ENCODE results near the gene RIMBP2.

The RIMBP2 gene

GRCh38 chr12:130655010-130655409, 61.1 kb downstream of the RIMBP2 start:
- DNase-seq (ENCODE audit: low read depth in 1 of 2, low spot score in 1 of 2) = no peak
- TF ChIP-seq SPI1 (IDR thresholded peaks at IDR 0.05; ENCODE audit: borderline replicate concordance, low read depth) (no peak), POLR2AphosphoS5 (IDR thresholded peaks at IDR 0.05; ENCODE audit: low read depth) (no peak), CTCF (IDR thresholded peaks at IDR 0.05; ENCODE audit: insufficient read depth, low read length) (no peak), GABPA (IDR thresholded peaks at IDR 0.05; ENCODE audit: low read depth) (no peak)
- TF ChIP-seq, protein P1, sequence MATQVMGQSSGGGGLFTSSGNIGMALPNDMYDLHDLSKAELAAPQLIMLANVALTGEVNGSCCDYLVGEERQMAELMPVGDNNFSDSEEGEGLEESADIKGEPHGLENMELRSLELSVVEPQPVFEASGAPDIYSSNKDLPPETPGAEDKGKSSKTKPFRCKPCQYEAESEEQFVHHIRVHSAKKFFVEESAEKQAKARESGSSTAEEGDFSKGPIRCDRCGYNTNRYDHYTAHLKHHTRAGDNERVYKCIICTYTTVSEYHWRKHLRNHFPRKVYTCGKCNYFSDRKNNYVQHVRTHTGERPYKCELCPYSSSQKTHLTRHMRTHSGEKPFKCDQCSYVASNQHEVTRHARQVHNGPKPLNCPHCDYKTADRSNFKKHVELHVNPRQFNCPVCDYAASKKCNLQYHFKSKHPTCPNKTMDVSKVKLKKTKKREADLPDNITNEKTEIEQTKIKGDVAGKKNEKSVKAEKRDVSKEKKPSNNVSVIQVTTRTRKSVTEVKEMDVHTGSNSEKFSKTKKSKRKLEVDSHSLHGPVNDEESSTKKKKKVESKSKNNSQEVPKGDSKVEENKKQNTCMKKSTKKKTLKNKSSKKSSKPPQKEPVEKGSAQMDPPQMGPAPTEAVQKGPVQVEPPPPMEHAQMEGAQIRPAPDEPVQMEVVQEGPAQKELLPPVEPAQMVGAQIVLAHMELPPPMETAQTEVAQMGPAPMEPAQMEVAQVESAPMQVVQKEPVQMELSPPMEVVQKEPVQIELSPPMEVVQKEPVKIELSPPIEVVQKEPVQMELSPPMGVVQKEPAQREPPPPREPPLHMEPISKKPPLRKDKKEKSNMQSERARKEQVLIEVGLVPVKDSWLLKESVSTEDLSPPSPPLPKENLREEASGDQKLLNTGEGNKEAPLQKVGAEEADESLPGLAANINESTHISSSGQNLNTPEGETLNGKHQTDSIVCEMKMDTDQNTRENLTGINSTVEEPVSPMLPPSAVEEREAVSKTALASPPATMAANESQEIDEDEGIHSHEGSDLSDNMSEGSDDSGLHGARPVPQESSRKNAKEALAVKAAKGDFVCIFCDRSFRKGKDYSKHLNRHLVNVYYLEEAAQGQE (IDR thresholded peaks at IDR 0.05; ENCODE audit: insufficient replicate concordance, low read depth) = no peak

GRCh38 chr12:130651188-130651959, 64.7 kb downstream of the RIMBP2 start:
- H3K4me3 ChIP-seq (replicated peaks; ENCODE audit: insufficient read depth, low read length) = no peak overlapping the region
- no peaks in the 10 kb centered on the region for H3K27me3 ChIP-seq (ENCODE audit: insufficient read depth, poor library complexity, severe bottlenecking)
- no peak overlapping the region for H3K27ac ChIP-seq (replicated peaks)
- DNase-seq (ENCODE audit: low read depth in 1 of 2, low spot score in 1 of 2) = no peak
- TF ChIP-seq SPI1 (IDR thresholded peaks at IDR 0.05; ENCODE audit: borderline replicate concordance, low read depth) (no peak), CTCF (IDR thresholded peaks at IDR 0.05; ENCODE audit: insufficient read depth, low read length) (no peak), POLR2AphosphoS5 (IDR thresholded peaks at IDR 0.05; ENCODE audit: low read depth) (no peak), GABPA (IDR thresholded peaks at IDR 0.05; ENCODE audit: low read depth) (no peak)
- TF ChIP-seq, protein P1 (IDR thresholded peaks at IDR 0.05; ENCODE audit: insufficient replicate concordance, low read depth) = no peak

More at GRCh38 chr12:130655010-130655409, 61.1 kb downstream of the RIMBP2 start:
- Histone ChIP-seq H3K27me3 (ENCODE audit: insufficient read depth, poor library complexity, severe bottlenecking) (no peaks in the 10 kb centered on the region), H3K27ac (replicated peaks) (no peak overlapping the region), H3K4me3 (replicated peaks; ENCODE audit: insufficient read depth, low read length) (no peak overlapping the region)

DNA sequence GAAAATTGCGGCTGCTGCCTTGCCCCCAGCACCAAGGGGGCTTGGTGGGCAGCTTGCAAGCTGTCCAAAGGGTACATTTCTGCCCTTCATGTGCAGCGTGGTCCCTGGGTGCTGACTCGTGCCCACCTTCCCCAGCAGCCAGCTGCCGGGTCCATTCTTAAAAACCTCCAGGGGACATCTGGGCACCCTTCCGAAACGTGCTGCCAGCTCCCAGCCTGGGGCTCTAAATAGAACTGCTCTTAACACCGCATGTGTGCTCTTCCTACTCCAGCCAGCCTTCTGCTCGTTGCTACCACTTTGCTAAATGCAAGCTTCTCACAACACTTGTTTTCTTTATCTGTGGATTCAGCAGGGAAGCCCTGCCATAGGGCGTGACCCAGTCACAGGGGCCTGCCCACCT, 66.0 kb downstream of the RIMBP2 start:
- no peaks in the 10 kb centered on the region for H3K27me3 ChIP-seq (ENCODE audit: insufficient read depth, poor library complexity, severe bottlenecking)
- TF ChIP-seq CTCF (IDR thresholded peaks at IDR 0.05; ENCODE audit: insufficient read depth, low read length) (no peak), GABPA (IDR thresholded peaks at IDR 0.05; ENCODE audit: low read depth) (no peak), SPI1 (IDR thresholded peaks at IDR 0.05; ENCODE audit: borderline replicate concordance, low read depth) (no peak), POLR2AphosphoS5 (IDR thresholded peaks at IDR 0.05; ENCODE audit: low read depth) (no peak)
- TF ChIP-seq, protein P1 (IDR thresholded peaks at IDR 0.05; ENCODE audit: insufficient replicate concordance, low read depth) = no peak

More for the DNA sequence above, 66.0 kb downstream of the RIMBP2 start:
- Histone ChIP-seq H3K4me3 (replicated peaks; ENCODE audit: insufficient read depth, low read length) (no peak overlapping the region), H3K27ac (replicated peaks) (no peak overlapping the region)
- no peak for DNase-seq (ENCODE audit: low read depth in 1 of 2, low spot score in 1 of 2)

All from HL-60 (cell line).